T-cell (primary cell): Measurements from ENCODE around the gene SSH3. TPM values are rescaled to one million over a fixed set of nuclear protein-coding genes. Genes with fewer than 3 reads are reported as not detected.

Experiments
- ATAC-seq, 4 experiments: fragments of 200-7000 bp in 3 of 4; fragments of 150-1000 bp in 1 of 4; cut with Tn5 transposase; replicated peaks in 1 of 4; 1 replicate in 3 of 4; 2 replicates in 1 of 4; pipeline ENCODE4 v1.10.0; 2021; ENCODE audit warnings: moderate library complexity in 3 of 4, mild to moderate bottlenecking in 2 of 4, moderate number of reproducible peaks in 1 of 4
- CTCF ChIA-PET, 2 donors: fragments of 300-600 bp; sonication (Branson Sonifier 250); formaldehyde crosslinking; loops; one replicate each; lab custom pipeline; 2022; ENCODE audit warnings: antibody characterized with exemption in 2 of 2; lab: Charles Lee
- POLR2A ChIA-PET, 2 donors: fragments of 300-600 bp; sonication (Branson Sonifier 250); formaldehyde crosslinking; loops; one replicate each; lab custom pipeline; 2022; ENCODE audit warnings: antibody characterized with exemption in 2 of 2; lab: Charles Lee
- DNase-seq, 35 experiments: peaks; one replicate each; pipeline versions ENCODE4 v3.0.0 to v3.0.0-alpha.2; 2013 to 2023
- H3K27ac ChIP-seq: one replicate; pipeline ENCODE4 v1.5.1; 2013; ENCODE audit warnings: low read length
- H3K27me3 ChIP-seq, 2 experiments: replicated peaks in 1 of 2; 1 replicate in 1 of 2; 2 replicates in 1 of 2; pipeline versions ENCODE4 v1.6.1 to v1.7.0; 2013; ENCODE audit warnings: low read length in 1 of 2, mixed read lengths in 1 of 2; ENCODE audit not compliant: control insufficient read depth in 2 of 2, insufficient read depth in 2 of 2; ENCODE audit errors: extremely low read depth in 1 of 2
- H3K36me3 ChIP-seq, 2 donors: 1 replicate in 1 of 2; 2 replicates in 1 of 2; pipeline versions ENCODE4 v1.6.1 to v1.7.0; 2013; ENCODE audit warnings: low read length in 1 of 2; ENCODE audit not compliant: control insufficient read depth in 2 of 2, insufficient read depth in 1 of 2; ENCODE audit errors: extremely low read depth in 1 of 2
- H3K4me1 ChIP-seq, 2 experiments: 1 replicate in 1 of 2; 2 replicates in 1 of 2; pipeline versions ENCODE4 v1.6.1 to v1.7.0; 2013; ENCODE audit warnings: low read length in 2 of 2, mixed read lengths in 1 of 2; ENCODE audit not compliant: insufficient read depth in 2 of 2, control insufficient read depth in 1 of 2; ENCODE audit errors: extremely low read depth in 1 of 2
- H3K4me3 ChIP-seq, 2 donors: 1 replicate in 1 of 2; 2 replicates in 1 of 2; pipeline versions ENCODE4 v1.5.1 to v1.7.0; 2013; ENCODE audit warnings: mild to moderate bottlenecking in 2 of 2, low read length in 1 of 2, moderate library complexity in 1 of 2; ENCODE audit not compliant: control insufficient read depth in 1 of 2; ENCODE audit errors: extremely low read depth in 1 of 2
- H3K9me3 ChIP-seq: 2 replicates; pipeline ENCODE4 v1.7.0; 2013
- H3K27ac Mint-ChIP-seq, 2 donors: one replicate each; pipeline ENCODE4 v1.8.0; 2020 to 2021; ENCODE audit warnings: mild to moderate bottlenecking in 2 of 2, mixed read lengths in 2 of 2
- H3K27me3 Mint-ChIP-seq, 2 donors: one replicate each; pipeline ENCODE4 v1.8.0; 2021 to 2022; ENCODE audit warnings: mixed read lengths in 2 of 2
- H3K36me3 Mint-ChIP-seq: one replicate; pipeline ENCODE4 v1.8.0; 2021; ENCODE audit warnings: mixed read lengths
- H3K4me1 Mint-ChIP-seq, 3 donors: one replicate each; pipeline ENCODE4 v1.8.0; 2020 to 2022; ENCODE audit warnings: mixed read lengths in 3 of 3, mild to moderate bottlenecking in 1 of 3
- H3K4me3 Mint-ChIP-seq, 3 donors: one replicate each; pipeline ENCODE4 v1.8.0; 2020 to 2022; ENCODE audit warnings: mild to moderate bottlenecking in 3 of 3, mixed read lengths in 3 of 3, moderate library complexity in 3 of 3
- H3K9me3 Mint-ChIP-seq, 3 donors: one replicate each; pipeline ENCODE4 v1.8.0; 2020 to 2022; ENCODE audit warnings: mixed read lengths in 3 of 3
- WGBS: methylation state at CpG from one replicate; pipeline ENCODE4 v1.1.5; 2013; ENCODE audit warnings: missing lambda C conversion rate; ENCODE audit not compliant: insufficient coverage; 5-methylcytosine and 5-hydroxymethylcytosine counted together
- total RNA-seq, 35 experiments: library from RNA in 6 of 35; stranded (reverse) in 6 of 35; fragments of 120-200 nt in 1 of 35; gene quantifications; one replicate each; pipeline versions ENCODE4 v1.2.1 to v1.2.4 and lab custom pipeline; 2013 to 2026

Gene SSH3
- total RNA-seq, 5 donors from 2014 or later (not counting 1 experiment from before 2014, with no cell fraction given): 11.5 to 30.9 (median 26.7) TPM

GRCh38 chr11:67320011-67320410, 16.7 kb downstream of the SSH3 start:
- Histone ChIP-seq H3K36me3 (no peaks in the 10 kb centered on the region), H3K9me3 (no peaks in the 10 kb centered on the region), H3K4me1 (peaks cover 0 to 25% of the 10 kb centered on the region in 2 experiments), H3K4me3 (no peak overlapping the region), H3K27ac (no peak overlapping the region), H3K27me3 (no peaks in the 10 kb centered on the region)
- H3K4me3 Mint-ChIP-seq: no peak overlapping the region
- peaks cover 16 to 46% (median 22%) of the 10 kb centered on the region in 3 donors for H3K4me1 Mint-ChIP-seq
- ATAC-seq (no peak), DNase-seq (no peak)
- H3K9me3 Mint-ChIP-seq: no peaks in the 10 kb centered on the region
- no peak overlapping the region for H3K27ac Mint-ChIP-seq
- H3K27me3 Mint-ChIP-seq: no peaks in the 10 kb centered on the region
- ChIA-PET POLR2A (interaction anchor here in 1 of 2 donors (0.5 kb wide), 1 partner anchor 854 kb away, joined by 6 read pairs; the partner anchor contains the start of gene PELI3), CTCF (interaction anchor here in 1 of 2 donors (0.6 to 1.6 kb wide), 5 partner anchors 13 to 62 kb away, joined by 3 to 6 read pairs (median 4); no protein-coding TSS in a partner anchor)
- 84% methylated on average over 3 of the region's 3 CpGs for WGBS
- peaks cover 5% of the 10 kb centered on the region for H3K36me3 Mint-ChIP-seq

- Mint-ChIP-seq H3K9me3 (no peaks in the 10 kb centered on the region), H3K27me3 (no peaks in the 10 kb centered on the region), H3K36me3 (peaks cover 5% of the 10 kb centered on the region), H3K27ac (no peak overlapping the region), H3K4me1 (peaks cover 12 to 41% (median 16%) of the 10 kb centered on the region in 3 donors), H3K4me3 (no peak overlapping the region)
- no CpG with 5 or more reads among the region's 2 CpGs for WGBS
- CTCF ChIA-PET: interaction anchor here in 1 of 2 donors (0.6 to 1.6 kb wide), 4 partner anchors 13 to 62 kb away, joined by 3 to 5 read pairs (median 4); no protein-coding TSS in a partner anchor
- peaks cover 0 to 21% of the 10 kb centered on the region in 2 experiments for H3K4me1 ChIP-seq
- no peaks in the 10 kb centered on the region for H3K36me3 ChIP-seq
- no peaks in the 10 kb centered on the region for H3K27me3 ChIP-seq
- no peaks in the 10 kb centered on the region for H3K9me3 ChIP-seq
- no peak for ATAC-seq
- H3K4me3 ChIP-seq: no peak overlapping the region
- DNase-seq: no peak
- POLR2A ChIA-PET: interaction anchor here (0.5 to 0.6 kb wide), 2 partner anchors 15 to 854 kb away, joined by 6 to 7 read pairs; partner anchors contain the start of gene PELI3 (in 1 of the 2)
- H3K27ac ChIP-seq: no peak overlapping the region
Observed at GRCh38 chr11:67320691-67321090, 17.4 kb downstream of the SSH3 start.

- WGBS: 90% methylated on average over 3 of the region's 6 CpGs
Observed at GRCh38 chr11:67321313-67321871, 18.1 kb downstream of the SSH3 start.

GRCh38 chr11:67322049-67322448, 18.7 kb downstream of the SSH3 start:
- Mint-ChIP-seq H3K27ac (no peak overlapping the region), H3K4me1 (peaks cover 9 to 34% (median 13%) of the 10 kb centered on the region in 3 donors), H3K9me3 (no peaks in the 10 kb centered on the region), H3K36me3 (peaks cover 9% of the 10 kb centered on the region), H3K4me3 (no peak overlapping the region), H3K27me3 (no peaks in the 10 kb centered on the region)
- ChIA-PET CTCF (no interaction called here), POLR2A (interaction anchor here in 1 of 2 donors (0.6 kb wide), 1 partner anchor 87 kb away, joined by 3 read pairs; no protein-coding TSS in a partner anchor)
- WGBS: no CpG with 5 or more reads among the region's 3 CpGs
- no peak for DNase-seq
- Histone ChIP-seq H3K4me1 (peaks cover 0 to 8% of the 10 kb centered on the region in 2 experiments), H3K27me3 (no peaks in the 10 kb centered on the region), H3K36me3 (no peaks in the 10 kb centered on the region), H3K9me3 (no peaks in the 10 kb centered on the region), H3K4me3 (no peak overlapping the region), H3K27ac (no peak overlapping the region)
- no peak for ATAC-seq

More at GRCh38 chr11:67321313-67321871, 18.1 kb downstream of the SSH3 start:
- Mint-ChIP-seq H3K4me1 (peaks cover 11 to 40% (median 15%) of the 10 kb centered on the region in 3 donors), H3K4me3 (no peak overlapping the region), H3K27me3 (no peaks in the 10 kb centered on the region), H3K9me3 (no peaks in the 10 kb centered on the region), H3K27ac (no peak overlapping the region), H3K36me3 (peaks cover 9% of the 10 kb centered on the region)
- ChIA-PET POLR2A (interaction anchor here (0.6 to 0.8 kb wide), 2 partner anchors 15 to 18 kb away, joined by 3 to 7 read pairs; partner anchors contain the start of gene SSH3 (in 1 of the 2)), CTCF (interaction anchor here in 1 of 2 donors (1.6 kb wide), 1 partner anchor 58 kb away, joined by 3 read pairs; no protein-coding TSS in a partner anchor)
- Histone ChIP-seq H3K27me3 (no peaks in the 10 kb centered on the region), H3K27ac (no peak overlapping the region), H3K4me1 (peaks cover 0 to 15% of the 10 kb centered on the region in 2 experiments), H3K9me3 (no peaks in the 10 kb centered on the region), H3K4me3 (no peak overlapping the region), H3K36me3 (no peaks in the 10 kb centered on the region)
- no peak for ATAC-seq
- no peak for DNase-seq

- POLR2A ChIA-PET: no interaction called here
- ATAC-seq (no peak), DNase-seq (no peak)
- Mint-ChIP-seq H3K4me3 (no peak overlapping the region), H3K27me3 (no peaks in the 10 kb centered on the region), H3K36me3 (peaks cover 9% of the 10 kb centered on the region), H3K27ac (no peak overlapping the region), H3K4me1 (peaks cover 2 to 21% (median 6%) of the 10 kb centered on the region in 3 donors), H3K9me3 (no peaks in the 10 kb centered on the region)
- H3K27me3 ChIP-seq: no peaks in the 10 kb centered on the region
- H3K36me3 ChIP-seq: no peaks in the 10 kb centered on the region
- no peak overlapping the region for H3K4me3 ChIP-seq
- peaks cover 0 to under 1% of the 10 kb centered on the region in 2 experiments for H3K4me1 ChIP-seq
- CTCF ChIA-PET: interaction anchor here (0.6 to 1.0 kb wide), 2 partner anchors 22 to 575 kb away, joined by 3 to 4 read pairs; no protein-coding TSS in a partner anchor
- H3K9me3 ChIP-seq: no peaks in the 10 kb centered on the region
- 98% methylated on average over 6 of the region's 7 CpGs for WGBS
- no peak overlapping the region for H3K27ac ChIP-seq
Observed at GRCh38 chr11:67323526-67323925, 20.2 kb downstream of the SSH3 start.

GRCh38 chr11:67332081-67332691, 28.9 kb downstream of the SSH3 start:
- Histone ChIP-seq H3K27me3 (no peaks in the 10 kb centered on the region), H3K36me3 (no peaks in the 10 kb centered on the region), H3K4me3 (no peak overlapping the region), H3K27ac (no peak overlapping the region), H3K9me3 (no peaks in the 10 kb centered on the region), H3K4me1 (no peaks in the 10 kb centered on the region)
- ATAC-seq (no peak), DNase-seq (no peak)
- Mint-ChIP-seq H3K9me3 (no peaks in the 10 kb centered on the region), H3K4me1 (no peaks in the 10 kb centered on the region), H3K27me3 (no peaks in the 10 kb centered on the region), H3K4me3 (no peak overlapping the region), H3K36me3 (peaks cover 7% of the 10 kb centered on the region), H3K27ac (no peak overlapping the region)
- ChIA-PET CTCF (interaction anchor here in 1 of 2 donors (0.6 kb wide), 1 partner anchor 179 kb away, joined by 4 read pairs; no protein-coding TSS in a partner anchor), POLR2A (no interaction called here)
- 100% methylated on average over 1 of the region's 6 CpGs for WGBS
